NB4 (cell line): ENCODE measurements around the gene PTCD2.

Experiments used
- DNase-seq: peaks from one replicate; pipeline ENCODE4 v3.0.0; 2010; ENCODE audit warnings: low read depth
- H3K4me3 ChIP-seq: one replicate; pipeline ENCODE4 v1.5.1; 2011; ENCODE audit warnings: mild to moderate bottlenecking, low read depth, low read length, moderate library complexity
- MYC ChIP-seq: IDR thresholded peaks from 2 replicates; pipeline ENCODE4 v1.6.1; 2011; ENCODE audit warnings: low read depth, low read length
- POLR2A ChIP-seq: IDR thresholded peaks from 2 replicates; pipeline ENCODE4 v1.6.1; 2011; ENCODE audit warnings: mild to moderate bottlenecking; ENCODE audit not compliant: insufficient read length; ENCODE audit errors: extremely low read depth
- TF ChIP-seq, protein P1 (sequence below): IDR thresholded peaks from 2 replicates; pipeline ENCODE4 v1.6.1; 2011; ENCODE audit warnings: low read depth, low read length
- TF ChIP-seq, protein P2 (sequence below): IDR thresholded peaks from one replicate; pipeline ENCODE4 v1.5.1; 2012; ENCODE audit warnings: low read depth, low read length

PTCD2 gene

DNA sequence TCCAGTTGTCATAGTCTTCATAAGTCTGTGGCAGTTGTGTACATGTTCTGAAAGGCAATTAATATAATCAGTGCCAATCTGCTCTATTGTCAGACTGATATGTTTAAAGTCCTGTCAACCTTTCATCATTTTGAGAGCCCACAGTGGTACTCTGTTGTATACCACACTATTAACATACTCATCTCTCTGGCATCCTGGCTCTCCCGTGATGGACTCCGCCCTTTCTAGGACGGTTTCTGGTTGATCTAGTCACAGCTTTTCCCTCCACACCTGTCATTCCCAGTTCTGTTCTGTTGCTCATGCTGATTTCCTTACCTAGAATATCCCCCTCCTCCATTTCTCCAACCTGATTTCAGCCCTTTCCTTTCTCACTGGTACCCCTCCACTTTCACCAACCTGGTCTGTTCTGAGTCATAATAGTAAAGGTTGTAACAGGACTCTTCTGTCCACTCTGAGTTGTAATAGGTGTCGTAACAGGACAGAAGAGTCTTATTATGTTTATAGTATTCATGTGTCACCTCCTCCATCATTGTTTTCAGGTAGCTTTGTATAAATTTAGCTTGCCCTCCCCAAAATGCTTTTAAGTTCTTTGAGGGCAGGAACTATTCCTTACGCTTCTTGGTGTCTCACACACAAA lies 4.1 kb downstream of the PTCD2 start:
- TF ChIP-seq, protein P1, sequence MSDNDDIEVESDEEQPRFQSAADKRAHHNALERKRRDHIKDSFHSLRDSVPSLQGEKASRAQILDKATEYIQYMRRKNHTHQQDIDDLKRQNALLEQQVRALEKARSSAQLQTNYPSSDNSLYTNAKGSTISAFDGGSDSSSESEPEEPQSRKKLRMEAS: no peak
- TF ChIP-seq POLR2A (no peak), MYC (no peak)
- TF ChIP-seq, protein P2, sequence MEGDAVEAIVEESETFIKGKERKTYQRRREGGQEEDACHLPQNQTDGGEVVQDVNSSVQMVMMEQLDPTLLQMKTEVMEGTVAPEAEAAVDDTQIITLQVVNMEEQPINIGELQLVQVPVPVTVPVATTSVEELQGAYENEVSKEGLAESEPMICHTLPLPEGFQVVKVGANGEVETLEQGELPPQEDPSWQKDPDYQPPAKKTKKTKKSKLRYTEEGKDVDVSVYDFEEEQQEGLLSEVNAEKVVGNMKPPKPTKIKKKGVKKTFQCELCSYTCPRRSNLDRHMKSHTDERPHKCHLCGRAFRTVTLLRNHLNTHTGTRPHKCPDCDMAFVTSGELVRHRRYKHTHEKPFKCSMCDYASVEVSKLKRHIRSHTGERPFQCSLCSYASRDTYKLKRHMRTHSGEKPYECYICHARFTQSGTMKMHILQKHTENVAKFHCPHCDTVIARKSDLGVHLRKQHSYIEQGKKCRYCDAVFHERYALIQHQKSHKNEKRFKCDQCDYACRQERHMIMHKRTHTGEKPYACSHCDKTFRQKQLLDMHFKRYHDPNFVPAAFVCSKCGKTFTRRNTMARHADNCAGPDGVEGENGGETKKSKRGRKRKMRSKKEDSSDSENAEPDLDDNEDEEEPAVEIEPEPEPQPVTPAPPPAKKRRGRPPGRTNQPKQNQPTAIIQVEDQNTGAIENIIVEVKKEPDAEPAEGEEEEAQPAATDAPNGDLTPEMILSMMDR: no peak
- no peak for DNase-seq
- H3K4me3 ChIP-seq: no peak overlapping the region

GRCh38 chr5:72325566-72326305 lies 5.6 kb downstream of the PTCD2 start:
- no peak overlapping the region for H3K4me3 ChIP-seq
- TF ChIP-seq, protein P1: no peak
- TF ChIP-seq POLR2A (no peak), MYC (no peak)
- TF ChIP-seq, protein P2: no peak
- no peak for DNase-seq

DNA sequence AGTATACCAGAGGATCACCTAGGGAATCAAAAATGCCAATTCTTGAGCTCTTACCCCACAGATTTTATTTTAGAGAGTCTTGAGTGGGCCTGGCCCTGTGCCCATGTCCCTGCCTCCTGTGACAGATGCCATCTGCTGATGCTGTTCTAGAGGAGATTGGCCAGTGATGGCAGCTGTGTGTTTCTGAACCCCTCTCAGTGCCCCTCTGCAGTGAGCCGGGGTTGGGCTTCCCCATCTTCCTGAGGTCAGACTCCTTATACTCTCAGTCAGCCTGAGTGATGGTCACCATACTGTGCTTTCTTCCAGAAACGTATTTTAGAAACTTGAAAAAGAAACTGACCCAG lies 6.1 kb downstream of the PTCD2 start:
- no peak overlapping the region for H3K4me3 ChIP-seq
- TF ChIP-seq, protein P1: no peak
- TF ChIP-seq, protein P2: no peak
- TF ChIP-seq MYC (no peak), POLR2A (no peak)
- DNase-seq: no peak

GRCh38 chr5:72328172-72328571 lies 8.0 kb downstream of the PTCD2 start:
- no peak overlapping the region for H3K4me3 ChIP-seq
- no peak for DNase-seq
- no peak for TF ChIP-seq POLR2A
- TF ChIP-seq, protein P2: no peak
- TF ChIP-seq, protein P1: no peak
- TF ChIP-seq MYC: no peak

GRCh38 chr5:72330712-72331111 lies 10.5 kb downstream of the PTCD2 start:
- TF ChIP-seq, protein P2: no peak
- TF ChIP-seq POLR2A (no peak), MYC (no peak)
- TF ChIP-seq, protein P1: no peak
- DNase-seq: no peak

More at GRCh38 chr5:72330712-72331111, 10.5 kb downstream of the PTCD2 start:
- H3K4me3 ChIP-seq: no peak overlapping the region
